GM10266 (cell line): Measurements from ENCODE around the gene HPCAL1.

Source experiments
- DNase-seq: peaks from one replicate; pipeline ENCODE4 v3.0.0; 2012; ENCODE audit errors: extremely low spot score
- CTCF ChIP-seq: IDR thresholded peaks from 2 replicates; pipeline ENCODE4 v1.5.1; 2012; ENCODE audit warnings: mild to moderate bottlenecking, low read depth; ENCODE audit not compliant: control insufficient read depth, insufficient read depth; ENCODE audit errors: missing control alignments

Gene HPCAL1

GRCh38 chr2:10392548-10392947 lies 89.8 kb downstream of the HPCAL1 start:
- no peak for TF ChIP-seq CTCF
- no peak for DNase-seq

GRCh38 chr2:10392951-10393639 lies 90.4 kb downstream of the HPCAL1 start:
- TF ChIP-seq CTCF, result no peak
- DNase-seq, result no peak

GRCh38 chr2:10393640-10393982 lies 90.9 kb downstream of the HPCAL1 start:
- no peak for TF ChIP-seq CTCF
- DNase-seq, result no peak

- no peak for DNase-seq
- no peak for TF ChIP-seq CTCF
Measured at GRCh38 chr2:10395893-10396292, 93.2 kb downstream of the HPCAL1 start.

- TF ChIP-seq CTCF, result no peak
- no peak for DNase-seq
Measured at GRCh38 chr2:10396464-10396863, 93.8 kb downstream of the HPCAL1 start.

GRCh38 chr2:10397297-10397875 lies 94.7 kb downstream of the HPCAL1 start:
- DNase-seq, result no peak
- TF ChIP-seq CTCF, result no peak

- no peak for DNase-seq
- TF ChIP-seq CTCF, result no peak
Measured at GRCh38 chr2:10397878-10398277, 95.2 kb downstream of the HPCAL1 start.
